Right atrium auricular region (tissue), 2 donors: ENCODE measurements around the gene OTOP1. TPM values are rescaled to one million over a fixed set of nuclear protein-coding genes. Genes with fewer than 3 reads are reported as not detected.
"Not testable (repeated sequence)": the region's sequence is repeated elsewhere in the genome, so short reads cannot be mapped to it uniquely, and the experiment has no call there.

Experiments
- DNase-seq: peaks from one replicate; pipeline ENCODE4 v3.0.0-alpha.2; 2019; ENCODE audit warnings: low spot score
- H3K27ac ChIP-seq, 2 donors: fragments of 200-600 bp; sonication (generic); 1 replicate in 1 of 2; 2 replicates in 1 of 2; pipeline ENCODE4 v1.5.1; 2016 to 2019
- H3K27me3 ChIP-seq, 2 donors: fragments of 200-600 bp; sonication (generic); one replicate each; pipeline versions ENCODE4 v1.5.1 to v1.6.0; 2017 to 2019
- H3K36me3 ChIP-seq: fragments of 200-600 bp; sonication (generic); one replicate; pipeline ENCODE4 v1.5.1; 2016
- H3K4me1 ChIP-seq, 2 donors: fragments of 200-600 bp; sonication (generic); one replicate each; pipeline versions ENCODE4 v1.5.1 to v1.6.0; 2017 to 2019
- H3K4me3 ChIP-seq, 2 donors: fragments of 200-600 bp; sonication (generic); 1 replicate in 1 of 2; 2 replicates in 1 of 2; pipeline ENCODE4 v1.5.1; 2017 to 2019; ENCODE audit warnings: mild to moderate bottlenecking in 1 of 2, moderate library complexity in 1 of 2
- H3K9me3 ChIP-seq, 2 donors: fragments of 200-600 bp; sonication (generic); one replicate each; pipeline ENCODE4 v1.5.1; 2019
- CTCF ChIP-seq, 2 donors: fragments of 200-600 bp; sonication (generic); IDR thresholded peaks; one replicate each; pipeline ENCODE4 v1.5.1; 2019; ENCODE audit warnings: antibody characterized with exemption in 2 of 2
- total RNA-seq, 2 donors: library from RNA; depleted of rRNA; stranded (reverse); fragments of >200 nt; gene quantifications; one replicate each; pipeline ENCODE4 v1.1.0, GENCODE V29; 2016

OTOP1 gene
- total RNA-seq, 2 donors from 2014 or later, result not detected

GRCh38 chr4:4204401-4204745, 22.4 kb downstream of the OTOP1 start:
- Histone ChIP-seq H3K27ac (no peak overlapping the region), H3K4me3 (no peak overlapping the region), H3K4me1 (no peaks in the 10 kb centered on the region), H3K9me3 (no peaks in the 10 kb centered on the region), H3K36me3 (no peaks in the 10 kb centered on the region), H3K27me3 (no peaks in the 10 kb centered on the region)
- no peak for DNase-seq
- TF ChIP-seq CTCF (IDR thresholded peaks at IDR 0.05), result no peak

- Histone ChIP-seq H3K27ac (no peak overlapping the region), H3K36me3 (no peaks in the 10 kb centered on the region), H3K9me3 (no peaks in the 10 kb centered on the region), H3K4me1 (no peaks in the 10 kb centered on the region), H3K27me3 (no peaks in the 10 kb centered on the region), H3K4me3 (no peak overlapping the region)
- TF ChIP-seq CTCF (IDR thresholded peaks at IDR 0.05), result no peak
- DNase-seq, result no peak
Observed at GRCh38 chr4:4203688-4204400, 22.9 kb downstream of the OTOP1 start.

- H3K36me3 ChIP-seq, result no peaks in the 10 kb centered on the region
Observed at GRCh38 chr4:4202510-4202909, 24.2 kb downstream of the OTOP1 start.

GRCh38 chr4:4200624-4201023, 26.1 kb downstream of the OTOP1 start:
- no peaks in the 10 kb centered on the region for H3K27me3 ChIP-seq
- no peaks in the 10 kb centered on the region for H3K36me3 ChIP-seq
- TF ChIP-seq CTCF (IDR thresholded peaks at IDR 0.05), result no peak
- DNase-seq, result no peak
- no peaks in the 10 kb centered on the region for H3K4me1 ChIP-seq
- no peaks in the 10 kb centered on the region for H3K9me3 ChIP-seq
- no peak overlapping the region for H3K4me3 ChIP-seq
- no peak overlapping the region for H3K27ac ChIP-seq

More at GRCh38 chr4:4202510-4202909, 24.2 kb downstream of the OTOP1 start:
- H3K27ac ChIP-seq, result no peak overlapping the region
- TF ChIP-seq CTCF (IDR thresholded peaks at IDR 0.05), result no peak
- no peak overlapping the region for H3K4me3 ChIP-seq
- no peaks in the 10 kb centered on the region for H3K27me3 ChIP-seq
- H3K9me3 ChIP-seq, result no peaks in the 10 kb centered on the region
- DNase-seq, result no peak
- H3K4me1 ChIP-seq, result no peaks in the 10 kb centered on the region

GRCh38 chr4:4195354-4195753, 31.4 kb downstream of the OTOP1 start:
- TF ChIP-seq CTCF (IDR thresholded peaks at IDR 0.05), result no peak
- Histone ChIP-seq H3K27me3 (no peaks in the 10 kb centered on the region), H3K9me3 (no peaks in the 10 kb centered on the region), H3K27ac (no peak overlapping the region), H3K4me1 (no peaks in the 10 kb centered on the region), H3K4me3 (no peak overlapping the region), H3K36me3 (no peaks in the 10 kb centered on the region)
- DNase-seq, result no peak

- H3K36me3 ChIP-seq, H3K9me3 ChIP-seq, H3K27ac ChIP-seq, H3K4me1 ChIP-seq, H3K27me3 ChIP-seq, H3K4me3 ChIP-seq, DNase-seq: not testable (repeated sequence)
Observed at GRCh38 chr4:4188557-4188956, 38.2 kb downstream of the OTOP1 start.
